ENCODE data around the gene MXRA8. TPM values are rescaled to one million over a fixed set of nuclear protein-coding genes. Genes with fewer than 3 reads are reported as not detected.
A peak's percentile ranks its signal among the peaks of the same experiment; 100 is the strongest.

Gene MXRA8
- total RNA-seq, 1 experiment from 2014 or later: 5.0 TPM

GRCh38 chr1:1310109-1310385, 48.3 kb downstream of the MXRA8 start:
- H3K4me1 ChIP-seq: peaks cover 27% of the 10 kb centered on the region
- H3K36me3 ChIP-seq (ENCODE audit: control insufficient read depth, insufficient read depth, low read length): no peaks in the 10 kb centered on the region; the same call in 1 of the 2 replicates
- POLR2A ChIA-PET: no interaction called here
- DNase-seq: no peak
- Mint-ChIP-seq H3K9me3 (ENCODE audit: unreplicated experiment) (no peaks in the 10 kb centered on the region), H3K27me3 (ENCODE audit: insufficient read depth, unreplicated experiment) (no peaks in the 10 kb centered on the region), H3K36me3 (ENCODE audit: insufficient read depth, unreplicated experiment) (peaks cover 44% of the 10 kb centered on the region), H3K4me1 (ENCODE audit: low read depth, unreplicated experiment) (peaks cover 4% of the 10 kb centered on the region), H3K27ac (ENCODE audit: unreplicated experiment) (no peak overlapping the region), H3K4me3 (ENCODE audit: unreplicated experiment) (peak overlapping the region; percentile 81)
- no peak overlapping the region for H3K4me3 ChIP-seq (ENCODE audit: low read depth, low read length)
- H3K9me3 ChIP-seq: no peaks in the 10 kb centered on the region
- no peaks in the 10 kb centered on the region for H3K27me3 ChIP-seq (replicated peaks; ENCODE audit: control insufficient read depth, insufficient read depth, low read length)
- BruUV-seq (replicated peaks): no TSS peak
- intact Hi-C loops (cut with micrococcal nuclease; ENCODE audit: unreplicated experiment): no loop called here
- CTCF ChIA-PET: interaction anchor here (0.5 kb wide), 1 partner anchor 36 kb away, joined by 3 read pairs; no protein-coding TSS in a partner anchor
- TF ChIP-seq, protein P1, sequence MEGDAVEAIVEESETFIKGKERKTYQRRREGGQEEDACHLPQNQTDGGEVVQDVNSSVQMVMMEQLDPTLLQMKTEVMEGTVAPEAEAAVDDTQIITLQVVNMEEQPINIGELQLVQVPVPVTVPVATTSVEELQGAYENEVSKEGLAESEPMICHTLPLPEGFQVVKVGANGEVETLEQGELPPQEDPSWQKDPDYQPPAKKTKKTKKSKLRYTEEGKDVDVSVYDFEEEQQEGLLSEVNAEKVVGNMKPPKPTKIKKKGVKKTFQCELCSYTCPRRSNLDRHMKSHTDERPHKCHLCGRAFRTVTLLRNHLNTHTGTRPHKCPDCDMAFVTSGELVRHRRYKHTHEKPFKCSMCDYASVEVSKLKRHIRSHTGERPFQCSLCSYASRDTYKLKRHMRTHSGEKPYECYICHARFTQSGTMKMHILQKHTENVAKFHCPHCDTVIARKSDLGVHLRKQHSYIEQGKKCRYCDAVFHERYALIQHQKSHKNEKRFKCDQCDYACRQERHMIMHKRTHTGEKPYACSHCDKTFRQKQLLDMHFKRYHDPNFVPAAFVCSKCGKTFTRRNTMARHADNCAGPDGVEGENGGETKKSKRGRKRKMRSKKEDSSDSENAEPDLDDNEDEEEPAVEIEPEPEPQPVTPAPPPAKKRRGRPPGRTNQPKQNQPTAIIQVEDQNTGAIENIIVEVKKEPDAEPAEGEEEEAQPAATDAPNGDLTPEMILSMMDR (IDR thresholded peaks at IDR 0.05; ENCODE audit: insufficient read depth in 1 of 2, low read depth in 1 of 2, low read length in 1 of 2, severe bottlenecking in 1 of 2, unreplicated experiment in 1 of 2): no peak

DNA sequence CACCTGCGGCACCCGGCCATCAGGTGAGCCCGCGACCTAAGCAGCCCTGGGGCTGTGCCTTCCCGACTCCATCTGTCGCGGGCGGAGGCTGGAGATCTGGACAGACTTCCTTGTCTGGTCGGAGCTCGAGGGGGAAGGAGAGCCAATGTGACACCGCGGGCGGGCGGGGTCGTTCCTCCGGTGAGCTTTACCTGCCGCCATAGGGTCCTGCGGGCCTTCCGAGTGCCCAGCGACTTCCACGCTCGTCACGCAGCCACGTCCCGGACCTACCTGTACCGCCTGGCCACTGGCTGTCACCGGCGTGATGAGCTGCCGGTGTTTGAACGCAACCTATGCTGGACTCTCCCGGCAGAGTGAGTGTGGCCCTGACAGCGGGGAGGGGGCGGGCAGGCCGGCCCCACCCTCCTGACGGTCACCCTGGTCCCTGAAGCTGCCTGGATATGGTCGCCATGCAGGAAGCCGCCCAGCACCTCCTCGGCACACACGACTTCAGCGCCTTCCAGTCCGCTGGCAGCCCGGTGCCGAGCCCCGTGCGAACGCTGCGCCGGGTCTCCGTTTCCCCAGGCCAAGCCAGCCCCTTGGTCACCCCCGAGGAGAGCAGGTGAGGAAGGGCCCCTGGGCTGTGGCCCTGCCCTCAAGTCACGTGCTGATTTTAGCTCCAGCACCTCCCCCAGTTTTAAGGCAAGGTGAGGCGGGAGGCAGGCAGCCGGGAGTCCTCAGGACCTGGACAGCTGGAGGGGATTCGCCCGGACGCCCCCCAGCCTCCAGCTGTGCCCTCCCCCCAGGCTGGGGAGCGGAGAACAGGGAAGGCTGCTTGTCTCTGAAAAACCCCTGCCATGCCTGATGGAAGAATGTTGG, 48.9 kb downstream of the MXRA8 start:
- no peaks in the 10 kb centered on the region for H3K9me3 Mint-ChIP-seq (ENCODE audit: unreplicated experiment)
- Histone ChIP-seq H3K4me1 (peaks cover 33% of the 10 kb centered on the region), H3K36me3 (ENCODE audit: control insufficient read depth, insufficient read depth, low read length) (no peaks in the 10 kb centered on the region), H3K4me3 (ENCODE audit: low read depth, low read length) (peak overlapping the region; percentile 89), H3K27me3 (replicated peaks; ENCODE audit: control insufficient read depth, insufficient read depth, low read length) (no peaks in the 10 kb centered on the region), H3K9me3 (no peaks in the 10 kb centered on the region)
- DNase-seq: no peak
- TF ChIP-seq, protein P1 (IDR thresholded peaks at IDR 0.05; ENCODE audit: insufficient read depth in 1 of 2, low read depth in 1 of 2, low read length in 1 of 2, severe bottlenecking in 1 of 2, unreplicated experiment in 1 of 2): no peak
- intact Hi-C loops (cut with micrococcal nuclease; ENCODE audit: unreplicated experiment): no loop called here
- BruUV-seq (replicated peaks): no TSS peak
- H3K4me1 Mint-ChIP-seq (ENCODE audit: low read depth, unreplicated experiment): no peaks in the 10 kb centered on the region
- CTCF ChIA-PET: interaction anchor here (0.5 kb wide), 1 partner anchor 35 kb away, joined by 3 read pairs; no protein-coding TSS in a partner anchor
- H3K27me3 Mint-ChIP-seq (ENCODE audit: insufficient read depth, unreplicated experiment): no peaks in the 10 kb centered on the region
- H3K4me3 Mint-ChIP-seq (ENCODE audit: unreplicated experiment): peak overlapping the region; percentile 81
- H3K36me3 Mint-ChIP-seq (ENCODE audit: insufficient read depth, unreplicated experiment): peaks cover 38% of the 10 kb centered on the region
- no peak overlapping the region for H3K27ac Mint-ChIP-seq (ENCODE audit: unreplicated experiment)
- POLR2A ChIA-PET: no interaction called here

GRCh38 chr1:1308756-1309250, 49.6 kb downstream of the MXRA8 start:
- peak in 1 of 2 experiments; percentile 44 for DNase-seq
- Histone ChIP-seq H3K36me3 (ENCODE audit: control insufficient read depth, insufficient read depth, low read length) (no peaks in the 10 kb centered on the region), H3K27me3 (replicated peaks; ENCODE audit: control insufficient read depth, insufficient read depth, low read length) (no peaks in the 10 kb centered on the region), H3K9me3 (no peaks in the 10 kb centered on the region), H3K4me3 (ENCODE audit: low read depth, low read length) (peak overlapping the region; percentile 89), H3K4me1 (peaks cover 36% of the 10 kb centered on the region)
- BruUV-seq (replicated peaks): TSS peak; percentile 46
- TF ChIP-seq, protein P1 (IDR thresholded peaks at IDR 0.05; ENCODE audit: insufficient read depth in 1 of 2, low read depth in 1 of 2, low read length in 1 of 2, severe bottlenecking in 1 of 2, unreplicated experiment in 1 of 2): no peak
- Mint-ChIP-seq H3K27me3 (ENCODE audit: insufficient read depth, unreplicated experiment) (no peaks in the 10 kb centered on the region), H3K4me1 (ENCODE audit: low read depth, unreplicated experiment) (no peaks in the 10 kb centered on the region), H3K36me3 (ENCODE audit: insufficient read depth, unreplicated experiment) (peaks cover 32% of the 10 kb centered on the region), H3K9me3 (ENCODE audit: unreplicated experiment) (no peaks in the 10 kb centered on the region), H3K27ac (ENCODE audit: unreplicated experiment) (no peak overlapping the region), H3K4me3 (ENCODE audit: unreplicated experiment) (peak overlapping the region; percentile 81)
- intact Hi-C loops (cut with micrococcal nuclease; ENCODE audit: unreplicated experiment): no loop called here
- ChIA-PET POLR2A (no interaction called here), CTCF (no interaction called here)
